Epithelial cell of esophagus (primary cell): ENCODE data around the gene SSBP4.
"Not testable (repeated sequence)": the region's sequence is repeated elsewhere in the genome, so short reads cannot be mapped to it uniquely, and the experiment has no call there.

ENCODE experiments used
- DNase-seq: peaks from one replicate; pipeline ENCODE4 v3.0.0; 2010; ENCODE audit warnings: low read depth
- H3K4me3 ChIP-seq: 2 replicates; pipeline ENCODE4 v1.5.1; 2011; ENCODE audit warnings: mild to moderate bottlenecking, low read length, control low read depth
- TF ChIP-seq, protein P1 (sequence below): IDR thresholded peaks from 2 replicates; pipeline ENCODE4 v1.5.1; 2011; ENCODE audit warnings: low read depth, mild to moderate bottlenecking, low read length, control low read depth, inconsistent platforms; ENCODE audit not compliant: insufficient read depth; ENCODE audit errors: missing control alignments

The SSBP4 gene

DNA sequence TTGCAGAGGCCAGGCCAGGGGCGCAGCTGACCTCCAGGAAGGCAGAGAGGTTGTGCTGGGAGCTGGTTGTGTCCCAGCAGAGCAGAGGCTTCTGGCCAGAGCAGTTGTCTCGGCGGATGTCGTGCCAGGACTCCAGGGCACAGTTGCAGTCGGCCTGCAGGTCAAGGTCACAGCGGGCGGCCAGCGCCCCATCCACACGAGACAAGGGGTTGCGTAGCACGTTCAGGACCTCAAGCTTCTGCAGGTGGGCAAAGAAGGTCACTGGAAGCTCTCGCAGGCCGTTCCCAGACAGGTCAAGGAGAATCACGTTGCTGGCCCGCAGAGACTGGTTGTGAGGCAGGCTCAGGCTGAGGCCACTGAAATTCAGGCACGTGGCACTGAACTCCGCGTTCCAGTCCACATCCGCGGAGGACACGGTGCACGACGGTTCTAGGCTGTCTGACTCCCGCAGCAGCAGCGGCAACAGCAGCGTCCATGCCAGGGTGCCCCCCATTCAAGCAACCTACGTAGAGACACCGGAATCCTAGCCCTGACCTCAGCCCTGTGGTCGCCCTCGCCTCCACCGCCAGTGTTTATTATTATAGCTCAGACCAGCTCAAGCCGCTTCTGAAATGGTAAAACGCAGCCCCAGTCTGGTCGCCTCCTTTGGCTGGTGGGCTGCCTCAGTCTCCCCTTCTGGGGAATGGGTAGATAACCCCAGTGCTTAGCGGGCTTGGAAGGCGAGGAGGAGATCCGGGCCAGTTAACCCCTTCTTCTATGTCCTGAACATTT lies 22.5 kb upstream of the SSBP4 start:
- no peak overlapping the region for H3K4me3 ChIP-seq
- DNase-seq = no peak
- TF ChIP-seq, protein P1, sequence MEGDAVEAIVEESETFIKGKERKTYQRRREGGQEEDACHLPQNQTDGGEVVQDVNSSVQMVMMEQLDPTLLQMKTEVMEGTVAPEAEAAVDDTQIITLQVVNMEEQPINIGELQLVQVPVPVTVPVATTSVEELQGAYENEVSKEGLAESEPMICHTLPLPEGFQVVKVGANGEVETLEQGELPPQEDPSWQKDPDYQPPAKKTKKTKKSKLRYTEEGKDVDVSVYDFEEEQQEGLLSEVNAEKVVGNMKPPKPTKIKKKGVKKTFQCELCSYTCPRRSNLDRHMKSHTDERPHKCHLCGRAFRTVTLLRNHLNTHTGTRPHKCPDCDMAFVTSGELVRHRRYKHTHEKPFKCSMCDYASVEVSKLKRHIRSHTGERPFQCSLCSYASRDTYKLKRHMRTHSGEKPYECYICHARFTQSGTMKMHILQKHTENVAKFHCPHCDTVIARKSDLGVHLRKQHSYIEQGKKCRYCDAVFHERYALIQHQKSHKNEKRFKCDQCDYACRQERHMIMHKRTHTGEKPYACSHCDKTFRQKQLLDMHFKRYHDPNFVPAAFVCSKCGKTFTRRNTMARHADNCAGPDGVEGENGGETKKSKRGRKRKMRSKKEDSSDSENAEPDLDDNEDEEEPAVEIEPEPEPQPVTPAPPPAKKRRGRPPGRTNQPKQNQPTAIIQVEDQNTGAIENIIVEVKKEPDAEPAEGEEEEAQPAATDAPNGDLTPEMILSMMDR = no peak

DNA sequence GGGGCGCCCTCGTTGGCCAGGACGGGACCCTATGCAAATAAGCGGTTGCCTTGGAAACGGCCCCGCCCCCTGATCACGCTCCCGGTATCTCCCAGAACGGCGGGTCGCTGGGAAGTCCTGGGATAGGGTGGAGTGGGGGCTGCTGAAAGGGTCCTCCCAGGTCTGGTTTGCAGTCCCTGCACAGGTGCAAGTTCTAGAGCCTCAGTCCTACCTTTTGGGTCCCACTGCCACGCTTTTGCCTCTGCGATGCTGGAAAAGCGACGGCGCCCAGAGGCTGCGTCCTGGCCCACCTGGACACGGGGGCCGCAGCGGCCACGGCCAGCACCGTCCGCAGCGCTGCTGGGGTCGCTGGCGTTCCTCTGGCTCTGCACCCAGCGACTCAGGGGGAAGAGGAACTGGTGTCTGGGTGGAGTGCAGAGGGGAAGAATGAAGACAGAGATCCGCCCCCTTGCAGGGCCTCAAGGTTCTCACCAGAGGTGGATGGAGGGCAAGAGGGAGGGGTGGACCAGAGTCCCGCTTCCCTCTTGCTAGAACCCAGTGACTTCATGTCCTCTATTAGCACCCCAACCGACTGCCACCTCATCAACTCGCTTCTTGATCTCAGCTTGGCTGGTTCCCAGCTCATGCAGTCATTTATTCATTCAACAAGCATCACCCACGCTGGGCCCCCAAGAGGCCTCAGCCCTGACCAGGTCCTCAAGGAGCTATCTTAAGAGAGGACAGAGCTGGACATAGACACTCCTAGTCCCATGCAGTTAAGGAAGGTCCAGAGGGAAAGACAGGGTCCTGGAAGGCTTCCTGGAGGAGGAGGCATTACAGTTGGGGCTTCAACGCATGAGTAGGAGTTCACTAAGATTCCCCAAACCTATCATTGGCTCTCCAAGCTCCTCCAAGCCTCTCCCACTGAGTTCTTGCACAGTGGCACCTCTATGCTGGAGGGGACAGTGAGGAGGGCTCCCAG lies 21.7 kb upstream of the SSBP4 start, which contains the start of gene LRRC25:
Gene LRRC25 (minus strand): TSS at position 381 of the 961 bp plus-strand sequence. CDS start 659 bp downstream, outside the sequence.
- DNase-seq = no peak
- TF ChIP-seq, protein P1 = no peak
- no peak within 1 kb of the TSS for H3K4me3 ChIP-seq

DNA sequence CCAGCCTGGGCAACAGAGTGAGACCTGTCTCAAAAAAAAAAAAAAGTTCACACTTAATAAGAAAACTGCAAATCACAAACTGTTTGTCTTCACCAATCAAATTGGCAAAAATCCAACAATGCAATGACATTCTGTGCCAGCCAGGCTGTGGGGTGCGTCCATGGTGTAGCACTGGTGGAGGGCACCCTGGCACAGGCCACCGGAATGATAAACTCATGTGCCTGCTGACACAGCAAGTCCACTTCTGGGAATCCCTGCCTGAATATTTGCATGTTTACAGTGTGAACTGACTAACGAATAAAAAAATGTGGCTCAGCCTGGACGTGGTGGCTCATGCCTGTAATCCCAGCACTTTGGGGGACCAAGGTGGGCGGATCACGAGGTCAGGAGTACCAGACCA lies 20.2 kb upstream of the SSBP4 start:
- DNase-seq = peak; percentile 81
- TF ChIP-seq, protein P1 = no peak
- H3K4me3 ChIP-seq = no peak overlapping the region

DNA sequence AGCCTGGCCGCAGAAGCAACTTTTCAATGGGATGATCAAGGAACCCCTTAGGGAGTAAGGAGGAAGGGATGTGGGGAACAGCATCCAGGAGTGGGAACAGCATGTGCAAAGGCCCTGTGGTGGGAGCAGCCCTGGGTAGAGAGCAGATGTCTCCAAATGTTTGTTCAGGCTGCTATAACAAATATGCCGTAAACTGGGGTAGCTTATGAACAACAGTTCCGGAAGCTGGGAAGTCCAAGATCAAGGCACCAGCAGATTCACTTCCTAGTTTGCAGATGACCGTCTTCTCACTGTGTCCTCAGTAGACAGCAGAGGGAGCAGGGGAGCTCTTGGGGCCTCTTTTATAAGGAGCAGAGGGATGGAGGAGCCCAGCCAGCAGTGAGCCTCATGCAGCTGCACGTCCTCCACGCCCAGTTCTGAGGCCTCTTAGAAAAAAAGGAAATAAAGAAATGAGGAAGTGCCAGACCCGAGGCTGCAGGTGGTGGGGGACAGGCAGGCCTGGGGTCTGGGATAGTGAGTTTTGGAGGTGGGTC lies 17.6 kb upstream of the SSBP4 start:
- TF ChIP-seq, protein P1 = peak; percentile 74
- DNase-seq = peak; percentile 86
- no peak overlapping the region for H3K4me3 ChIP-seq

DNA sequence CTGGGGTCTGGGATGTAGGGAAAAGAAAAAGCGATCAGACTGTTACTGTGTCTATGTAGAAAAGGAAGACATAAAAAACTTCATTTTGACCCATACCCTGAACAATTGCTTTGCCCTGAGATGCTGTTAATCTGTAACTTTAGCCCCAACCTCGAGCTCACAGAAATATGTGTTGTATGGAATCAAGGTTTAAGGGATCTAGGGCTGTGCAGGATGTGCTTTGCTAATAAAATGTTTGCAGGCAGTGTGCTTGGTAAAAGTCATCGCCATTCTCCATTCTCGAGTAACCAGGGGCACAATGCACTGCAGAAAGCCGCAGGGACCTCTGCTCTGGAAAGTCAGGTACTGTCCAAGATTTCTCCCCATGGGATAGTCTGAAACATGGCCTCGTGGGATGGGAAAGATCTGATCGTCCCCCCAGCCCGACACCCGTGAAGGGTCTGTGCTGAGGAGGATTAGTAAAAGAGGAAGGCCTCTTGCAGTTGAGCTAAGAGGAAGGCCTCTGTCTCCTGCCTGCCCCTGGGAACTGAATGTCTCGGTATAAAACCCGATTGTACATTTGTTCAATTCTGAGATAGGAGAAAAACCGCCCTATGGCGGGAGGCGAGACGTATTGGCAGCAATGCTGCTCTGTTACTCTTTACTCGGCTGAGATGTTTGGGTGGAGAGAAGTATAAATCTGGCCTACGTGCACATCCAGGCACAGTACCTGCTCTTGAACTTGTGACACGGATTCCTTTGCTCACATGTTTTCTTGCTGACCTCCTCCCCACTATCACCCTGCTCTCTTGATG lies 16.5 kb upstream of the SSBP4 start:
- not testable (repeated sequence) for DNase-seq, H3K4me3 ChIP-seq

DNA sequence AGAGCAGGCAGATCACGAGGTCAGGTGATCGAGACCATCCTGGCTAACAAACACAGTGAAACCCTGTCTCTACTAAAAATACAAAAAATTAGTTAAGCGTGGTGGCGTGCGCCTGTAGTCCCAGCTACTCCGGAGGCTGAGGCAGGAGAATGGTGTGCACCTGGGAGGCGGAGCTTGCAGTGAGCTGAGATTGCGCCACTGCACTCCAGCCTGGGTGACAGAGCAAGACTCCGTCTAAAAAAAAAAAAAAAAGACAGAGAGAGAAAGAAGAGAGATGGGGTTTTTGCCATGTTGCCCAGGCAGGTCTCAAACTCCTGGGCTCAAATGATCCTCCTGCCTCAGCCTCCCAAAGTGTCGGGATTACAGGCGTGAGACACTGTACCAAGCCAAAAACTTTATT lies 13.4 kb upstream of the SSBP4 start:
- DNase-seq, H3K4me3 ChIP-seq: not testable (repeated sequence)

DNA sequence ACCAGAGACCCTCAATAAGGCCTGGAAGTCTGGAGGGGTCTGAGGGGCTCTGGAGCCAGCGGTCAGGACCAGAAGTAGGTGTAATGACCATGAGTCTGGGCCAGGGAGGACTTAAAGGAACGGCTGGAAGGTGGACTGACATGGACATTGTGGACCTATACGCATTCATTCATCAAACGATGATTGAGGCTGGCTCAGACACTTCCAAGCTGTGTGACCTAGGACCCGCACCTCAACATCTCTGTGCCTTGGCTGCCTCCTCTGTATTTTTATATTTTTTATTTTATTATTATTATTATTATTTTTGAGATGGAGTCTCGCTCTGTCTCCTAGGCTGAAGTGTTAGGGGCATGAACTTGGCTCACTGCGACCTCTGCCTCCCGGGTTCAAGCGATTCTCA lies 12.4 kb upstream of the SSBP4 start:
- H3K4me3 ChIP-seq = no peak overlapping the region
- TF ChIP-seq, protein P1 = no peak
- DNase-seq = no peak
